ENCODE results near the gene DNAJB6.

DNAJB6 gene

GRCh38 chr7:157409753-157410727 is 73.2 kb downstream of the DNAJB6 start:
- no peak for DNase-seq (ENCODE audit: low spot score)

GRCh38 chr7:157410831-157411556 is 74.2 kb downstream of the DNAJB6 start:
- DNase-seq (ENCODE audit: low spot score): no peak

DNA sequence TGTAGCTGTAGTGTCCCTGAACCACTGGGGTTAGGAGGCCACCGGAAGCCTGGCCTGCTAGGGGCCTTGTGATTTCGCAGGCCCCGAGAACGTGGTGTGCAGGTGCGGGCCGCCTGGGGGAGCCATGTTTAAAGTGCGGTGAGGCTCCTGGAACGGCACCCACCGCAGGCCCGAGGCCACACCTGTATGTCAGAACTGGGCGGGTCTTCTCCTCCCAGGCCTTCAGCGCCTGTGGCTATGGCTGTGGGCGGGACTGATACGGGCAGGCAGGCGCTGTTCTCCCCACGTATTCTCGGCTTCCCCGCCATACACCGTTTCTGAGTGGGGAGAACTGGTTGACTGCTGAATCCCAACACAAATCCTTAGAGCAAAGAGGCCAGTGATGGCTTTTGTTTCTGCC is 74.8 kb downstream of the DNAJB6 start:
- DNase-seq (ENCODE audit: low spot score): no peak

DNA sequence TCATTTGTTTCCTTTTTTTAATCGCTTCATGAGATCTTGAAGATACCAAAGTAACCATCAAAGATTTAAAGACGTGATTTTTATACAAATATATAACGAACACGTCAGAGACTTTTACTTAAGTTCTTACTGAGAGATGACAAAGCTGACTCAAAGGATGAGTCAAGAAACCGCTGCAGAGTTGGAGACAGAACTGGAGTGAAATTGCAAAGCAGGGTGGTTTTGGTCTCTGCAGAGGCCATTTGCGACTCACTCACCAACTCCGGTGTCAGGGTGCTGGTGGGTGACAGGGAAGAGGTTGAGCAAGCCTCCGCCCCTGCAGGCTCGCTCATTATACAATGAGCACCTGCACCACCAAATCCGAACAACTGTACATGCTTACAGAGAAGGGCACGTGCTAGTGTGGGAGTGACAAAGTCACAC is 75.2 kb downstream of the DNAJB6 start:
- DNase-seq (ENCODE audit: low spot score): no peak

DNA sequence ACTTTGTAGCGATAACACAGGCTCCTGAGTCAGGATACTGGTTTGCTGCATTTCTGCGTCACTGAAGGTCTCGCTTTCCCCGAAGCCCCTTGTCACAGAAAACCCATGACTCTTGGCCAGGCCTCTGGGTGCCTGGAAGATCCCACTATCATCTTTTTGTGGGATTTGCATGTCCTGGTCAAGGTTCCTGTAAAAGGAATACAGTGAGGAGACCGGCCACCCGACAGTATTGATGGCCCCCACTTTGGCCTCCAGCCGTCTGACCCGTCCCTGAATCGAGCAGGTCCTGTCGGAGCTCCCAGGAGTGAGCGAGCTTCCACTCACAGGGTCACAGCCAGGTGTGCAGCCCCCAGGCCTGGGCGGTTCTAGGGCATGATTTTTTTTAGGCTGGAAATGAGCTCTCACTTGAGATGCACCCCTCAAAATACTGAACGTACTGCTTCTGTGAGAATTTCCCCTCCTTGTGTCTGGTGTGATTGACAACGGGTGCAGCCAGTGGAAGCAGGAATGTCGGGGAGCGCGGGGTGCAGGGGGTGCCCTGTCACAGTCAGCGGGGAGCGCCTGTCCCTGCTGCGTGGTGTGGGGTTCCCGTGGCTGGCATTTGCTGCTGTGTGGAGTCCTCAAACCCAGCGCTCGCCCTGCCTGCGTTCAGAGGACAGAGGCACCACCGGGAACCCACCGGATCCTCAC is 75.8 kb downstream of the DNAJB6 start:
- DNase-seq (ENCODE audit: low spot score): no peak

- DNase-seq (ENCODE audit: low spot score): no peak
Observed at GRCh38 chr7:157413881-157414701, 77.3 kb downstream of the DNAJB6 start.

DNA sequence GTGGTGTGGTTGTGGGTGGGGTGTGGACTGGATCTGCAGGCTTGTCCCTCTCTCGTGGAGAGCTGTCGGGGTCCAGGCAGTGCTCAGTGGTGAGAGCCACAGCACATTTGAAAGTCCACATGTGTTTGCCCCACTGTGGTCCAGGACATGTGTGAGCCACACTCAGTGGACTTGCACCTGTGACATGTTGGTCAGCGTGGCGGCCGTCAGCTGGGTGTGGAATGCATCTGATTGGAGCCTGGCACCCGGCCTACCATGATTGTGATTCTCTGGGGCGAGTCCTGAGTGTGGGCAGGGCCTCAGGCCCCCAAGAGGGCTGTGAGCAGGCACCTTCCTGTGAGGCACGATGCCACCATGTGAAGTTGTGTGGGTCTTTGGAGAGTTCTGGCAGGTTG is 77.9 kb downstream of the DNAJB6 start:
- DNase-seq (ENCODE audit: low spot score): no peak

- no peak for DNase-seq (ENCODE audit: low spot score)
Observed at GRCh38 chr7:157415486-157415885, 78.7 kb downstream of the DNAJB6 start.

- DNase-seq (ENCODE audit: low spot score): no peak
Observed at GRCh38 chr7:157416011-157416410, 79.2 kb downstream of the DNAJB6 start.

DNA sequence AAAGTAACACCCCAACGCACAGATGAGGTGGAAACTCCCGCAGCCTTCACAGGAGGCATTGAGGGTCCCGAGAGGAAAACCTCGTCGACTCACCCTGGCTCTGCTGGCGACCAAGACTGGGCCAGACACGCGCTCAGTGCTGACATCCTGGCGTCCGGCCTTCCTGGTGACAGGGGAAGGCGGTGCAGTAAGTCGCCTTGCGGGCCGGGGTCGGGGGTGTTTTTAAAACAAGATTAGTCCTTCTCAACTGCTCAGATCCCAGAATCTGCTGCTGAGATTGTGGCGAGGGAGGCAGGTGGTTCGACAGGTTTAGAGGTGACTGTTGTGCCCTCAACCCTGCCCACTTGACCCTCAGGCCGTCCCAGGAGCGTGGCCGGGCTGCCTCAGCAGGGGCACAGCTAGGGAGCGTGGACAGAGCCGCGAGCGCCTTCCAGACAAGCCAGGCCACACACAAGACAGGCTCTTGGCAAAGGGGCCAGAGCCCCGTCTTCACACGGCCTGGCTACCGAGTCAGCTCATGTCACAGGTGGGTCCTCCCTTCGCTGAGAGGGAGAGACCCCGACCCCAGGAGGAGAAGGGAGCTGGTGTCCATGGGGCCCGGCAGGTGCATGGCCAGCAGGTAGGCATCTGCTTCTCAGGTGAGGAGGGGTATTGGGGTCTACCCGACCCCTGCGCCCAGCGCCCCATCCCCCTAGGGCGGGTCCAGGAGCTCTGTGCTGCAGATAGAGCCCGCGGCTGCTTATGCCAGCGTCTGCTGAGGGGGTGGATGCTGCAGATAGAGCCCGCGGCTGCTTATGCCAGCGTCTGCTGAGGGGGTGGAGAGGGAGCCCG is 81.6 kb downstream of the DNAJB6 start:
- no peak for DNase-seq (ENCODE audit: low spot score)

- no peak for DNase-seq (ENCODE audit: low spot score)
Observed at GRCh38 chr7:157419035-157419293, 82.2 kb downstream of the DNAJB6 start.

DNA sequence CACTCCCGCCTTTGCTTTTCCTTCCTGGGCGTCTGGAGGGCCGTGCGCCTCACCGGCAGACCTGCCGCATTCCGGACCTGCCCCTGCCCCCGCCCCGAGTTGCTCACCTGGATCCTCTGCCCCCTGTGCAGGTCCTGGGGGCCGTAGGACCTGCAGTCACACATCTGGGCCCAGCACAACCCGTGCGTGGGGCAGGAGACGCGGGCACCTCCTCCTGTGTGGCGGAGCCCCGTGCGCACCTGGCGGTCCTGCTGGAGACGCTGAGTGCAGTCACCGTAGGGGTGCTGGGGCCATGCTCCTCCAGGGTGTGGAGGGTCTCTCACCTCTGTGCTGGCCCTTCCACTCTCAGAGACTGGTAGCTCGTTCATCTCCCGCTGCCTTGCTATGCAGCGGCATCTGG is 85.5 kb downstream of the DNAJB6 start:
- no peak for DNase-seq (ENCODE audit: low spot score)

- no peak for DNase-seq (ENCODE audit: low spot score)
Observed at GRCh38 chr7:157423348-157423747, 86.5 kb downstream of the DNAJB6 start.

DNA sequence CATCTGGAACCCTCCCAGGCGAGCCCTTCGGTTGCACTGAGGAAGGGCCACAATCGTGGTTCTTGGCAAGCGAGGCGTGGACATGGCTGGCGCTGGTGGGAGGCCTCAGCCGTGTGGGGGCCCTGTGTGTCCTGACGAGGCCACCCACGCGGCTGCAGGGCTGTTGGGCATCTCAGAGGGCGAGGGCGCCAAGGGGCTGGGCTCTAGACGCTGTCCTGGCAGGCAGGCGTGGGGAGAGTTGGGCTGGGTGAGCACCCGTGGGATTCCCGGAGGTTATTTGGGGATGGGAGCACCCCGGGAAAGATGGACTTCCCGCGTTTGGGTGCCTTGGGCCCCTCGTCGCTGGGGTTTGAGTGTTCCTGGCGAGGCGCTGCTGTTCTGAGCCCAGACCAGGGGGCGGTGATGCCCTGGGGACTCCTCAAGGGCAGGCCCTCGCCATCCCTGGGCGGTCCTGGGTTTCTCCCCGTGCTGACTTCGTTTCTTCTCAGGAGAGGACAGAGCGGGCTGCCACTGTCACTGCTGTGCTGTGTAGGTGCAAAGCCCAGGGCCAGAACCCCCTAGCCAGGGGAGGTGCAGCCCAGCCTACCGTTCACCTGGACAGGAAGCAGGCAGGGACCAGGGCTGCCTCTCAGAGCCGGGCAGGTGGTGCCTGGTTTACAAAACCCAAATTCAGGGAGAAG is 87.2 kb downstream of the DNAJB6 start:
- no peak for DNase-seq (ENCODE audit: low spot score)

DNA sequence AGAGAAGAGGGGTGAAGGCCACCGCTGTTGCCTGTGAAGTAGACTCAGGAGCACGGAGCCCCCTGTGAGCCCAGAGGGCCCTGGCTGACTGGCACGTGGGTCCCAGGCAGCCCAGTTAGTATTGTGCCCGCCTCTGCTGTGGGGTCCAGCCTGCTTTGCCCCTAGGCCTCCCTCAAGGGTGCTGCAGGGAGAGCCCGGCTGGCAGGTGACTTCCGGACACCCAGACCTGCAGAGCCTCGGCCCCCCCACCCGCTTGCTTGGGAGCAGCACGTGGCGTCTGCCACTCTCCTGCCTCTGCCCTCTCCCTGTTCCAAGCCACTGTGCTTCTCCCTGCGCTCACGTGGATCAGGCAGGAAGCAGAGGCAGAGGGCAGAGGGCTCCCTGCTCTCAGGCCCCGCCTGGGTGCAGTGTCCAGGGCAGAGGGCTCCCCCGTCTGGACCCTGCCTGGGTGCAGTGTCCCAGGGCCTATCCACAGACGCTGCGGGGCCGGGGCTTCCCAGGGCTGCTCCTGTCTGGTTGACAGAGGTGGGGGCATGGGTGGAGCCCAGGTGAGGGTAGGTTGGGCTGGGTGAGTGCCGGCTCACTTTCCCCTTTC is 88.4 kb downstream of the DNAJB6 start:
- DNase-seq (ENCODE audit: low spot score): no peak

GRCh38 chr7:157425761-157426160 is 89.0 kb downstream of the DNAJB6 start:
- DNase-seq (ENCODE audit: low spot score): no peak

DNA sequence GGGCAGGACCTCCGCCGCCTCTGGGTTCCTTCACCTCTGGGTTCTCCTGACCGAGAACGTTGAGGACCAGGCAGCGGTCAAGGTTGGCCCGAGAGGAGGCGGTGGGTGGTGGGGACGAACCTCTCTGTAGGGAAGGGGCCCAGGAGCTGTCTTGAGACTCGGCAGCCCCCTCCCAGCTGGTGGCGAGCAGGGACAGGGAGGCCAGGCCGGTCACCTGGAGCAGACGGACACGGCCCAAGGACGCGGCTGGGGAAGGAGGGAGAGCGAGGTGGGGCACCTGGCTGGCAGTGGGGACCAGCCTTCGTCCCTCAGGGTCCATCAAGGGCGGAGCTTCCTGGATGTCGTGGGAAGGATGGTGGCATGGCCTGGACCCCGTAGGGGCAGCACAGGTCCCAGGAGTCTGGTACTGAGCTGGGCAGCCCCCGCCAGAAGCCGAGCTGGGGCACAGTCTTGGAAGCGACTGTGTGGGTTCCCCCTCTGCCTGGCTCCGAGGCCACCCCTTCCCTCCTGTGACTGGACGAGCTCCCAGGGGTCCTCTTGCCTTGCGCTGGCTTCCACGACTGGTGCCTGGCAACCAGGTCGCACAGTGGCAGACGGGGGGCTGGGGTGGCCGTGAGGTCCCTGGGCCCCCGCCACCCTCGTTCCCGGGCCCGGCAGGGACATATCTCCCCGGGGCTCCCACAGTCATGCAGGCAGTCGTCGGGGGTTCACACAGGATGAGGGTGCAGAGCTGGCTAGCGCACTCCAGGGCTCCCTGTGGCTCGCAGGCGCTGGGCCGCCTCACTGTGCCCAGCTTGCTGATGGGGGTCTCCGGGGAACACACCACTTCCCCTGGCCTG is 89.9 kb downstream of the DNAJB6 start:
- no peak for DNase-seq (ENCODE audit: low spot score)

DNA sequence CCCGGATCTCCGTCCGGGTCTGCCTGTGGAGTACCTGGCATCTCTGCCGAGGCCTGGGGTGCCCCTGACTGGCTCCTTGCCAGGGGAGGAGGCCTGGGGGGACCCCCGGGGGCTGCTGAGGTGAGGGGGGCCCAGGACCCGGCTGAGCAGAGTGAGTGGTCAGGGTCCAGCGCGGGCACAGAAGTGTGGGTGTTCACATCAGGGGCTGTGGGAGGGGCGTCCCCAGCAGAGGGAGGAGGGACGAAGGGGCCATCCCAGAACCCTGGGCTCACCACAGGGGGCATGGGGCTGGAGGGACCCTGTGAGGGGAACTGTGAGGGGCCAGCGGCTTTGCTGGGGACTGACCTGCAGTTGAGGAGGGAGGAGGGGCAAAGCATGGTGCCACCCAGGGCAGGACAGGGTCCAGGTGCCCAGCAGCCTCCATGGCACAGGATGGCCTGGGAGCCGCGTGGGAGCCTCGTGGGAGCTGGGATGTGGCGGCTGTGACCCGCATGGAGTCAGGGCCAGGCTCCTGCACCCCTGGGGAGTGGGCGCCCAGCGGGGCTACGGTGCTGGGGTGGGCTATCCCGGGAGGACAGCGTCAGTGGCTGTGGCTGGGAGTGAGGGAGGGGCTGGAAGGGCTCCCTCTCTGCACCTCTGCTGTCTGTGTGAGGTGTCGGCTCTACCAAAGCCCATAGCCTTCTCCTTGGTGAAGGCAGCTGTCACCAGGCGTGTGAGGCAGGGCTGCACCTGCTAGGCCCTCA is 91.2 kb downstream of the DNAJB6 start:
- no peak for DNase-seq (ENCODE audit: low spot score)

Data from Ammon's horn (tissue), 1 donor.